ENCODE measurements around the gene PSMC5.

PSMC5 gene

DNA sequence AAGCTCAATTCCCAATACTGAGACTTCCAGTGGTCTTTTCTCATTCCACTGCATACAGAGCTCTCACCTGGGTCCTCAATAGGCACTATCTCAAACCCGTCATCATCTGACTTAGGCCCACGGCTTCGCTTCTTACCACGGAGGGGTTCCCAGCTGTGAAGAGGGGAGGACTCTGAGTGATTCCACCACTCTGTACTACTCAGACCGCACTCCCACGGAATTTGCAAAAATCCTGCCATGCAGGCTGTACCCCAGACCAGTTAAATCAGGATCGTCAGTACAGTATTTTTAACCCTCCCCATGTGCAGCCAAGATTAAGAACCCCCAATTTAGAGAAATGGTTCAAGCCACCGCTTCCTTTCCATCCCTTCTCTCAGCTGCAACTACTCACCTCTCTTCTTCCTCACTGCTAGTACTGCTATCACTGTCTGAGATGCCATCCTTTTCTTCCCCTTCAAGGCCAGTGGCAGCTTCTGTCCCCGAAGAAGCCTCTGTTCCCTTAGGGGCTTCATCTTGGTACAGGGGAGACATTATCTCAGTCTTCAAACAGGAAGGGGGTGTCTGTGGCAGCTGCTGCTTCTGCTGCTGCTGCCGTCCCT is 6.2 kb upstream of the PSMC5 start:
- no peak for DNase-seq (ENCODE audit: low read depth in 2 of 2)

DNA sequence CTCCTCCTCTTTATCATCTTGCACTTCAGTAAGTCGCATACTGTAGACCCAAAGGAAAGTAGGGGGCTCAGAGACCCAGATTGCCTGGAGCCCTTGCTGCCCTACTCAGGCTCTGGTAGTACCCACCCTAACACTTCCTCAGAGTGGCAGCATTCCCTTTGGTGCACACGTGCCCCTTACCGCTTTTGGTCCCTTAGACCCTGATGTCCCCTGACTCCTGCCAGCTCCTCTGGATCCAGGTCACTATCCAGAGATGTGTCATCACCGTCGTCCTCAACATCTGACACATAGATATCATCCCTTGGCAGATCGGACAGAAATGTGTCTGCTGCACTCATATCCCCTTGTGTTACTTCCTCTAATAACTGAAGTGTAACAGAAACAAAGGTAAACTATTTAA is 5.4 kb upstream of the PSMC5 start:
- no peak for DNase-seq (ENCODE audit: low read depth in 2 of 2)

DNA sequence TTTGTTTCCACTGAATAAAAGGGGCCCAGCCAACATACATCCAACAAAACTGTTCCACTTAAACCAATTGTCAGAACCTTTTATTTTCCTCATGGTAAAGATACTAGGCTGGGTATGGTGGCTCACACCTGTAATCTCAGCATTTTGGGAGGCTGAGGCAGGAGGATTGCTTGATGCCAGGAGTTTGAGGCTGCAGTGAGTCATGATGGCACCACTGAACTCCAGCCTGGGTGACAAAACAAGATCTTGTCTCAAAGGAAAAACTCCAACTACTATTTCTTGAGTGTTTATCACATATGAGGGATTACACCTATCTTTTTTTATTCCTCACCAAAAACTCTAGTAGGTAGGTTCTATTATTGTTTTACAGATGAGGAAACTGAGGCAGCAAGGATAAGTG is 4.7 kb upstream of the PSMC5 start:
- no peak for DNase-seq (ENCODE audit: low read depth in 2 of 2)

DNA sequence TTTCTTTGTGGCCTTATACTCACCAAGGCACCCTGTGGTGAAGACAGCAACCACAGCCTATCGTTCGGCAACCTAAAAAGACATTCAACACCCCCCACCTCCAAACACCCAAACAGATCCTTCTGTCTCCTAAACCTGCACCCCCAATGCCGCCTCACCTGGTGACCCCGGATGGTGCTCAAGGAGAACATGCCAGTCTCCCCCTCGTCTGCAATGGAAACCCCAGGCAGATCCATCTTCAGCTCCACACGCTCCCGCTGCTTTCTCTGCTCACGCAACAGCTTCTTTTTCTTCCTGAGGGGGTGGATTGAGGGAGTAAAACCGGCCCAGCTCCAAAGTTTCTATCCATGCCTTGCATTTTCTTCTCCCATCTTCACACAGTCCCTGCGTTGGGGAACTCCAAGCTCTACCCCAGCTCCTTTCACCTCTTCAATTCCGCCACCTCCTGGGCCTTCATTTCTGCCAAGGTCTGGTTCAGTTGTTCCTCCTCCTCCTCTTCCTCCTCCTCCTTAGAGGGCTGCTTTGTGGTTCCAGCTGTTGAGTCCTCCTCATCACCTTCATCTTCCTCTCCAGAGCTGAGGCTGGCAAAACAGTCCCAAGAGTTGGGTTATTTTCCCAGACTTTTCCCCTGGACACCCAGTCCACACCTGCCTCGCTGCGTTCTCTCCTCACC is 3.4 kb upstream of the PSMC5 start:
- DNase-seq (ENCODE audit: low read depth in 2 of 2): no peak

DNA sequence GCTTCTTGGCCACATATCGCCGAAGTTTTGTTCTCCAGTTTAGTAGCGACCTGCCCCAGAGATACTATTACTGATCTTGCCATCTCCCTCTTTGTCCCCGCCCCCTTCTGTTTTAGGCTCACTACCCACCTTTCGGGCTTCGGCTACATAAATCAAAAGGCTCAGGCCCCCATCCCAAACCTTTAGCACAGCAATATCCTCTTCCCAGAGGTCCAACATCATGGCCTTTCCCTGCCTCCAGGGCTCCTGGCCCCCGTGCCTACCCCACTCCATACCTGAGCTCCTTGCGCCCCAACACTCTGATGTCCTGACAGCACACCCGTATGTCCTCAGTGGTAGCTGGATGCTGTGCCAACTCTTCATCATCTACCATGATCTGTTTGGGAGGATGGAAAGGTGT is 2.9 kb upstream of the PSMC5 start:
- DNase-seq (ENCODE audit: low read depth in 2 of 2): no peak

DNA sequence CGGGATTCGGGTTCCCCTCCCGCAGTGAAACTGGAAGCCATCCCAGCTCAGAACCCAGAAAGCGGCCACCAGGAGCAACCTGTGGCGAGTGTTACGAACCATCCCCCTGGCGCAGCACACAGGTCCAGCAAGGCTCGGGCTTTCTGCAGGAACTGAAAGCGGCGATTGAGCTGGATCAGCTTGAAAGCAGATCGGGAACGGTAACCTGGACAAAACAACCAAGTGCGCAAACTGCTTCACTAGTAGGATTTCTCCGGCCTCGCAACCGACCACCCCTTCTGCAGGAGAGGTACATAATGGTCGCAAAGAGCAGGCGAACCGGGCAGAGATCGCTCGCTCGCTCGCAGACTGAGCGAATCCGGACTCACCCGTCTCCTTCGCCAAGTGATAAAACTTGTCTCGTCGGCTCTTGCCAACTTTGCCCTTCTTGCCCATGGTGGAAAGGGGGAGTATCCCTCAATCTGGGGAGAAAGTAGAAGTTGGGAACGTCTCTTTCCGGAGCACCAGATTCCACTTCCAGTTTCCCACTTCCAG is 696 bp upstream of the PSMC5 start:
- no peak for DNase-seq (ENCODE audit: low read depth in 2 of 2)

DNA sequence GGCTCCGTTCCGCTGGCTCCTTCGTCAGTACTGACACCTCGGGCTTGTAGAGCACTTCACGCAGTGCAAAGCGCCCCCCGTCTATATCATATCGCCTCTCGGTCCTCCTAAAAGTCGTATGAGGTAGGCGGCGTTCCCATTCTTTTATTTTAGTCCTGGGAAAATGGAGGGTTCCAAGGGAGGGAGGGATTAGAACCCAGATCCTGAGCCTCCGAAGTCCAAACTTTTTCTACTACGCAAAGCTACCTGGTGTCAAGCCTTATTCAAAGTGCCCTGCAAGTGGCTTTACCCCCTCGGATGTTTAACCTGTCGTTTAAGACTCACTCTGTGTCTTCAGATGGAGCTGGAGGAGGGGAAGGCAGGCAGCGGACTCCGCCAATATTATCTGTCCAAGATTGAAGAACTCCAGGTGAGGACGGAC is 580 bp downstream of the PSMC5 start:
- no peak for DNase-seq (ENCODE audit: low read depth in 2 of 2)

DNA sequence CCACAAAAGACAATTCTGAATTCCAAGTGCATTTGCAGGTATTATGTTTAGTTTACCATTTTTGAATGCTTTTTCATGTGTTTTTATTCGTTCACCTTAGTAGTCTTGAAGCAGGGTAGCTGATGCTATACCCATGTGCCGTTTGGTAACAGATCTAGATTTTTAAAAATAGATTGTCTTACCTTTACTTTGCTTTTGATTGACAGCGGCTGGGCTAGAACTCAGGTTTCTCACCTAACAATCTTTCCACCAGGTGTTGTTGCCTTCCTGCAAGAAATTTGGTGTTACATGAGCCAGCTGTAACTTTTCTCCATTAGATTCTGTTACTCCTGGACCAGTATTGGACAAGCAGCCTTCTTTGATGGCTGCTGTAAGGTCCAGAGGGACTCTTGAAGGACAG is 1.7 kb downstream of the PSMC5 start:
- no peak for DNase-seq (ENCODE audit: low read depth in 2 of 2)

DNA sequence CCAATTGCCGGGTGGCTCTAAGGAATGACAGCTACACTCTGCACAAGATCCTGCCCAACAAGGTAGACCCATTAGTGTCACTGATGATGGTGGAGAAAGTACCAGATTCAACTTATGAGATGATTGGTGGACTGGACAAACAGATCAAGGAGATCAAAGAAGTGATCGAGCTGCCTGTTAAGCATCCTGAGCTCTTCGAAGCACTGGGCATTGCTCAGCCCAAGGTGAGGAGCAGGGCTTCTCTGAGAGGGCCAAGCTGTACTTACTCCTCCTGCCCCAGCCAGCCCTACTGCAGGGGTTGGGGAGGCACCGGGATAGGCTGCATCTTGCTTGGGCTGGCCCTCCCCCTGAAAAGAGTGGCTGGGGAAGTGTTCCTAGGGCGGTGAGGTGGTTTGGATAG is 3.0 kb downstream of the PSMC5 start:
- no peak for DNase-seq (ENCODE audit: low read depth in 2 of 2)

DNA sequence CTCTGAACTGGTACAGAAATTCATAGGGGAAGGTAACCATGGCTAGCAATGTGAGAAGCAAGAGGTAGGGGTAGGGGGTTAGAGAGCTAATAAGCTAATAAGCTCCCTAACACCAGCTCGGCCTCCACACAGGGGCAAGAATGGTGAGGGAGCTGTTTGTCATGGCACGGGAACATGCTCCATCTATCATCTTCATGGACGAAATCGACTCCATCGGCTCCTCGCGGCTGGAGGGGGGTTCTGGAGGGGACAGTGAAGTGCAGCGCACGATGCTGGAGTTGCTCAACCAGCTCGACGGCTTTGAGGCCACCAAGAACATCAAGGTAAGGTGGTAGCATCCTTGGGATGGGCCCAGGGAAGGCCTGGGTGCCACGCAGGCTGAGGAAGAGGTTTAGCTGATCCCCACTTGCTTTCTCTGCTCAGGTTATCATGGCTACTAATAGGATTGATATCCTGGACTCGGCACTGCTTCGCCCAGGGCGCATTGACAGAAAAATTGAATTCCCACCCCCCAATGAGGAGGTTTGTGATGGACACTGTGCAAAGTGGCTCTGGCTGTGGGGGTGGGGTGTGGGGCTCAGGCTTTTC is 3.8 kb downstream of the PSMC5 start:
- DNase-seq (ENCODE audit: low read depth in 2 of 2): no peak

DNA sequence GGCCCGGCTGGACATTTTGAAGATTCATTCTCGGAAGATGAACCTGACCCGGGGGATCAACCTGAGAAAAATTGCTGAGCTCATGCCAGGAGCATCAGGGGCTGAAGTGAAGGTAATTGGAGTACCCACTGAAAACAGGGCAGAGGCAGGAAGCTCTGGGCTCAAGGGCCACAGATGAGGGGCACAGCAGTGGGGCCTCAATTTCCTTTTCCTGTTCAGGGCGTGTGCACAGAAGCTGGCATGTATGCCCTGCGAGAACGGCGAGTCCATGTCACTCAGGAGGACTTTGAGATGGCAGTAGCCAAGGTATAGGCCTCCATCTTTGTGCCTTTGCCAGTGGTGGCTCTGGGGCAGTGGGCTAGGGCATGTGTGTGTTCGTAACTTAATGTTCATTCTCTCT is 4.3 kb downstream of the PSMC5 start:
- no peak for DNase-seq (ENCODE audit: low read depth in 2 of 2)

DNA sequence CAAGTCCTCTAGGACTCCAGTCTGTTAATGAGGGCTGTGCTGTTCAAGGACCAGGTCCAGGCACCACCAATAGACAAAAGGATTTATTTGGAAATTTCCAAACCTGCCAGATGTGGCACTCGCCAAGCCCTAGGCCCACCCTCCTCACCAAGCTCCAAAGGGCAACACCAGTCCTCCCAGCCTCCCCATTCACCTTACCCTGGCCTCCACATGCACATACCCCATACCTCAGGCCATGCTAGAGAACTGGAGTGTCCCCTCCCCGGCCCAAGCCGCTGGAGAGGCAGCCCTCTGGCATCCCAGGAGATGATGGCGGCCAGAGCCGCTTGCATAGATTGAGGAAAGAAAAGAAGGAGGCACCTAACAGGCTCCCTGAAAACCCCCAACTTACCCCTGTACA is 4.8 kb downstream of the PSMC5 start:
- no peak for DNase-seq (ENCODE audit: low read depth in 2 of 2)

DNA sequence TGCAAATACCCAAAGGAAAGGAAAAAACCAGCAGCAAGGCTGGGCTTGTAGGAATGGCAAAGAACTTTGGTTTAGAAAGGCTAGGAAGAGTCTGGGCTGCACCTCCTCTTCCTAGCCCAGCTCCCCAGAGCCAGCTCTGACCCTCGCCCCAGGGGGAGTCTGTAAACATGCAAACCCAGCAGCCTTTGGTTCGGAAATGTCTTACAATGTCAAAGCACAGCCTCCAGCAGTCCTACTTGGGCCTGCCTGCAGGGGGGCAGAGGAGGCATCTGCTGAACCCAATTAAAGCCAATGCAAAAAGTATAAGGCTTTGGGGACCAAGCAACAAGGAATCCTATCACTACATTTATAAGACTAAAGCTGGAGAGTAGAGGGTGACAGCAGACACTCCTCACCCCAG is 5.2 kb downstream of the PSMC5 start:
- DNase-seq (ENCODE audit: low read depth in 2 of 2): no peak

DNA sequence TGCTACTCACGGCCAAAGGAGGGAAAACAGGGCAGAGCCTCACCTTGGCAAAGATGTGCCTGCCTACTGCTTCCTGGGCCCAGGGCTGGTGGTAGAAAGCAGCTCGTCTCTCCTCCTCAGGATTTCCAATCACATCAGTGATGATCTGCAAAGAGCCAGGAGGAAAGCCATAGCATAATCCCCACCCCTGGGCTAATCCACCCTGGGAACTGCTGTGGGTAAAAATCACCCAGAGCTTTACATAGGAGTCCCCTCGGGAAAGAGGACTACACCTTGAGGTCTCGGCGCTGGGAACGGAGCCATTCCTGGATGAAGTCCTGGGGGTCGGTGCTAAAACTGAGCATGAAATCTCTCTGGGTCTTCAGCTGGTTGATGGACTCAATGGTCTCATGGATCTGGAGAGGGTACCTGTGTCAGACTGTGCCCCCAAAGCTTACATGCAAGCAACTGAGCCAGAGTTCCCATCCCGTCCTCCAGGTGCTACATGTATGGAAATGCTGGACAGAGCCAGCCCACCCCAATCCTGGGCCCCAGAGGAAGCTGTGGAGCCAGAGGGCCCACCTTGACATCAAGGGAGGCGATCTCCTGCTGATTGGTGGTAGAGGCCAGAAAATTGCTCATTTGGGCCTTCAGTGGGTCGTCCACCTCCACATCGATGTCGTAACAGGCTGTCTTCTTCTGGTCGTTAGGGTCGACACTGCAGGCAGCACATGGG is 6.0 kb downstream of the PSMC5 start:
- no peak for DNase-seq (ENCODE audit: low read depth in 2 of 2)

DNA sequence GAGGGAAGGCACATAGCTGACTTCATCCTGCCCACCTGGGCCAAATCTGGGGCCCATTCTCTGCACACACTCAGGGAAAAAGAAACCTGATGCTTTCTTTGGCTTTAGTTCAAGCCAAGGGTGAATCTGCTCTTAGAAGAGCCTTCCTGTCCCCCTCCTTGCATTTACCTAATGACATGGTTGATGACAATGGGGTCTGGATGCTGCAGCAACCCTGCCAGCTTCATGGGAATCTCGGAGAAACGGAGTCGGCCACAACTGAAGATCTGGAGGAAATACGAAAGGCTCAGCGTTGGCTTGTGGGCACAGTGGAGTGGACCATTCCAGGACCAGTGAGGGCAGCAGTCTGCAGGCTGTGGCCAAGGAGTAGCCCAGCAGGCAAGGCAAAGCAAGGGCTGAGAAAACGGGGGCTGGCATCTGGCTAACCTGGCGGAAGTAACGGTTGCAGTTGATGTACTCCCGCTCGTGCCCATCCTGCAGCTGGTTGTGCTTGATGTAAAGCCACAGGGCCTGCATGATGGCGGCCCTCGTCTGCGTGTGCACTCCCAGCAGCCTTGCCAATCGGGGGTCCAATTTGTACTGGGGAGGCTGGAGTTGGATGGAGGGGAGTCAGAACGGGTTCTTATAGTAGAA is 6.6 kb downstream of the PSMC5 start:
- DNase-seq (ENCODE audit: low read depth in 2 of 2): no peak

DNA sequence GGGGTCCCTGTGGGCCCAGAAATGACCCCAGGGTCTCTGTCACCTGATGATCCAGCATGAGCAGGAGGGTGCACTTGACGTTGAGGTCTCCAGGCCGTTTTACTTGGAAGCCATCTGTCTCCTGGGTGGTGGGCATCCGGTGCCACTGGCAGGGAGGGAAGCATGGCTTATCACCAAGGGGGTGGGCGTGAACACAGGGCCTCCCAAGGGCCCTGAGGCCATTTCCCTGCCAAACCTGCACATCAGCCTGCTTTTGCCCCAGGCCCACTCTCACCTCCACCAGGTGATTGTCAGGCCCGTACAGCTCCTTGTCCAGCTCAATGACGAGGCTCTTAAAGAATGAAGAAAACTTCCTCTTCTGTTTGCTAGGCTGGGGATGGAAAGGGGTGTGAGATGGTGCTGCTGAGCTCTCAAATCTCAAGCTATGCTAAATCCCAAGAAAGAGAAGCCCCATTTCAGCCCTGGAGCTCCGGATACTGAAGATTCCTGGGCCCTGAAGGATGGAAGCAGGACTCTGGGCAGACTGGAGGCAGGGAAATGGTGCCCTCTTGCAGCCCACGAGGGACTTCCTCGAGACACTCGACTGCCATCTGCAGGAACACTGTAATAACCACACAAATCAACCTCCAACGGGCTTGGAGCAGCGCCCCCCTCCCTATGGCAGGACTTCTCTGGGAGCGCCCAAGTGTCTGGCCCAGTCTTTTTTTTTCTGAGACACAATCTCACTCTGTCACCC is 7.4 kb downstream of the PSMC5 start:
- DNase-seq (ENCODE audit: low read depth in 2 of 2): peak in 1 of 2 donors; percentile 59

DNA sequence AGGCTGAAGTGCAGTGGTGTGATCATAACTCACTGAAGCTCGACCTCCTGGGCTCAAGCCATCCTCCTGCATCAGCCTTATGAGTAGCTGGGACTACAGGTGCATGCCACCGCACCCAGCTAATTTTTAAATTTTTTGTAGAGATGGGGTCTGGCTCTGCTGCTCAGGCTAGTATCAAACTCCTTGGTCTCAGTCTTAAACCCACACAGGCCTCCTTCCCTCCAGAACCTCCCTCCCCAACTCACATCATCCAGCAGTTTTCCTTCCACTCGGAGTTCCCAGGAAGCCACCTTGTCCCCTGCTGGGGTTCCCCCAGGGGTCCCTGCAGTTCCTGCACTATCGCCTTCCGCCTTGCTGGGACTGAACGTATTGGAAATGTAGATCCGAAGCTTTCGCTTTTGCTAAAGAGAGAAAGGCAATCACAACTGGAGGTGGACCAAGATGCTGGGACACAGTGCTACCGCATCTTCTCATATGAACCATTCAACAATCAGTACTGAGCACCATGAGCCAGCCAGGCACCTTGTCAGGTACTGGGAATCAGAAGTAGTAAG is 8.0 kb downstream of the PSMC5 start:
- DNase-seq (ENCODE audit: low read depth in 2 of 2): no peak

DNA sequence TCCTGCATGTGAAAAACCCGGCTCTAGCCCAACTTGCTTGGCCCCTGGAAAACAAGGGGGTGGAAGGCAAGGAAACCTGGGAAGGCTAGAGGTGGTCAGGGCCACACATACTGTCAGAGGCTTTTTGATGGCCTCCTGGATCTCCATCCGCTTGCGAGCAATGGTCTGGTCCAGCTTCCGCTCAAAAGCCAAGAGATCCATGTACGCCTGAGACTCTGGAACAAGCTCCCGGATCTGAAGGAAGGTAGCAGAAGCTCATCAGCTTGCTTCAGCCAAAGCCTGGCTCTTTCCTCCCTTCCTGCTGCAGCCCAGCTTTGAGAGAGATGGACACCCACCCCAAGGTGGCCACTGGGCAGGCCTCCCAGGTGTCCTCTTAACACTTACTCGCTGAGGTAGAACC is 9.6 kb downstream of the PSMC5 start:
- no peak for DNase-seq (ENCODE audit: low read depth in 2 of 2)

DNA sequence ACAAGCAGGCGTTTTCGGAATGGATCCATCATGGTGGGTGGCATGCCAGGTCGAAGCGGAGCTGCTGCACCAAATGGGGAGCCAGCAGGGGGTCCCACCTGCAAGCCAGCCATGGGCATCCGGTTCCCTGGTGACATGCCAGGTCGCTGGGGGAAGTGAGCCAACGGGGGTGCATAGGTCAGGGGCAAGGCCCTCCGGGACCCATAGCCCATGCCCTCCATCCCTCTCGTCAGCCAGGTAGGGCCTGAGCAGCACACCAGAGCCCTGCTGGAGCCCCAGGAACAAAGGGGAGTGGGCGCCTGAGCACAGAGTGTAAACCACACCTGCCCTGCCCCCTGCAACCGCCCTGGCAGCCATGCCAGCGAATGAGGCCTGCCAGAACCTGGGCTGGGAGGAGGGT is 10.2 kb downstream of the PSMC5 start:
- DNase-seq (ENCODE audit: low read depth in 2 of 2): no peak

DNA sequence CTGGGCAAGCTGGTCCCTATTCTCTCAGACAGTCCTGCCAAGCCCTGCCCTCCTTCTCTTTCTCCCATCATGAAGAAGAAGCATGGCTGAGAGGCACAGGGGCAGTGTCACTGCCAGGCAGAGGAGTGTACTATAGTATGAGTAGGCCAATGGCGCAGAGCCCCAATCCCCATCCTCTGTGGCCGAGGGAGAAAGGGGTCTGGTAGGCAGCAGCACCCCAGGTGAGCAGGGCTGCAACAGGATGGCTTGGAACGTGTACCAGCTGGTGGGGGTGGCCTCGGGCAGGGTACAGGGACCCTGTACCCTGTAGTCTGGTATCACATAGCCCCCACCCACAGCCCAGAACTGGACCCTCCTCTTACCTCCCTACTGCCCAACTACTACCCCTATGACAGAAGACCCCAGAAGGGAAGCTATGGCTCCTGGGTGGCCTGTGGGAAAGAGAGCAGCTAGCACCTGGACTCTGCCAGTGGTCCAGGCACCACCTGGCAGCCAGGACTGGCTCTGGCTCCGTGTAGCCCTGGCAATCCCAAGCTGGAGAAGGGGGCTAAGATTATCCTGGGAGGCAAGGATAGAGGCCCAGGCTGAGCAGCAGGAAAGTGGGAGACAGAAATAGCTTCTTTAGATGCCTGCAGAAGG is 10.8 kb downstream of the PSMC5 start:
- no peak for DNase-seq (ENCODE audit: low read depth in 2 of 2)
